ENCODE results near the gene GUCA1C.

DNA sequence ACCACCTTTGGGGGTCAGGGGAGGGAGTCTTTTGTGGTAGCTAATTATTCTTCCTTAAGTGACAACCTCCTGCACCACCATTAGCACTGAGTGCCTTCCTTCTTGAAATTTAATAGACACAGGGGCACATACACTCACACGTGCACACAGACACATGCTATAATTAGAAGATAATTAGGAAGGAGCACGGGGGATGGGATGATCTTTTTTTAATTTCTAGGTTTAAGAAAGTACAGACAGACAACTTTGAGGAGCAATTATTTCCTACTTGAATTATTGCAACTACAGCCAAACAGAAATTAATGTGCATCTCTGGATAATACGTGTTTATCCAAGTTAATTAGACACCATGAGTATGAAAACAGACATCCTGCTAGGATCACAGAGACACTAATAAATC is 44.8 kb upstream of the GUCA1C start:
- TF ChIP-seq, protein P1, sequence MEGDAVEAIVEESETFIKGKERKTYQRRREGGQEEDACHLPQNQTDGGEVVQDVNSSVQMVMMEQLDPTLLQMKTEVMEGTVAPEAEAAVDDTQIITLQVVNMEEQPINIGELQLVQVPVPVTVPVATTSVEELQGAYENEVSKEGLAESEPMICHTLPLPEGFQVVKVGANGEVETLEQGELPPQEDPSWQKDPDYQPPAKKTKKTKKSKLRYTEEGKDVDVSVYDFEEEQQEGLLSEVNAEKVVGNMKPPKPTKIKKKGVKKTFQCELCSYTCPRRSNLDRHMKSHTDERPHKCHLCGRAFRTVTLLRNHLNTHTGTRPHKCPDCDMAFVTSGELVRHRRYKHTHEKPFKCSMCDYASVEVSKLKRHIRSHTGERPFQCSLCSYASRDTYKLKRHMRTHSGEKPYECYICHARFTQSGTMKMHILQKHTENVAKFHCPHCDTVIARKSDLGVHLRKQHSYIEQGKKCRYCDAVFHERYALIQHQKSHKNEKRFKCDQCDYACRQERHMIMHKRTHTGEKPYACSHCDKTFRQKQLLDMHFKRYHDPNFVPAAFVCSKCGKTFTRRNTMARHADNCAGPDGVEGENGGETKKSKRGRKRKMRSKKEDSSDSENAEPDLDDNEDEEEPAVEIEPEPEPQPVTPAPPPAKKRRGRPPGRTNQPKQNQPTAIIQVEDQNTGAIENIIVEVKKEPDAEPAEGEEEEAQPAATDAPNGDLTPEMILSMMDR (IDR thresholded peaks at IDR 0.05) = no peak
- no peak for TF ChIP-seq POLR2A (IDR thresholded peaks at IDR 0.05)

Data from right lobe of liver (tissue), 4 donors.